Measurements from ENCODE around the gene SIK2.
A peak's percentile ranks its signal among the peaks of the same experiment; 100 is the strongest.

Gene SIK2

GRCh38 chr11:111734101-111734953 is 132.1 kb downstream of the SIK2 start:
- no peak for DNase-seq

- no peak for DNase-seq
Measured at GRCh38 chr11:111734954-111735261, 132.7 kb downstream of the SIK2 start.

GRCh38 chr11:111735262-111736116 is 133.2 kb downstream of the SIK2 start:
- no peak for DNase-seq

- no peak for DNase-seq
Measured at GRCh38 chr11:111736181-111736590, 133.9 kb downstream of the SIK2 start.

GRCh38 chr11:111736621-111737443 is 134.6 kb downstream of the SIK2 start:
- DNase-seq = no peak

- no peak for DNase-seq
Measured at GRCh38 chr11:111737444-111738210, 135.4 kb downstream of the SIK2 start.

- no peak for DNase-seq
Measured at GRCh38 chr11:111739299-111739698, 137.1 kb downstream of the SIK2 start.

GRCh38 chr11:111741751-111742150 is 139.5 kb downstream of the SIK2 start:
- DNase-seq = no peak

- DNase-seq = no peak
Measured at GRCh38 chr11:111743700-111744099, 141.5 kb downstream of the SIK2 start.

- no peak for DNase-seq
Measured at GRCh38 chr11:111745719-111746504, 143.7 kb downstream of the SIK2 start.

GRCh38 chr11:111748035-111748804 is 146.0 kb downstream of the SIK2 start:
- DNase-seq = no peak

- DNase-seq = no peak
Measured at GRCh38 chr11:111749646-111750045, 147.4 kb downstream of the SIK2 start.

GRCh38 chr11:111756097-111756496 is 153.8 kb downstream of the SIK2 start:
- DNase-seq = no peak

GRCh38 chr11:111759376-111759775 is 157.1 kb downstream of the SIK2 start:
- no peak for DNase-seq

GRCh38 chr11:111759778-111760407 is 157.6 kb downstream of the SIK2 start:
- no peak for DNase-seq

GRCh38 chr11:111761036-111761435 is 158.8 kb downstream of the SIK2 start:
- no peak for DNase-seq

GRCh38 chr11:111762526-111762925 is 160.3 kb downstream of the SIK2 start:
- no peak for DNase-seq

- peak; percentile 22 for DNase-seq
Measured at GRCh38 chr11:111762981-111763643, 160.9 kb downstream of the SIK2 start.

- DNase-seq = no peak
Measured at GRCh38 chr11:111764621-111765020, 162.4 kb downstream of the SIK2 start.

Data from OCI-M1 (cell line).